HAP-1 (cell line): Measurements from ENCODE around the gene TBX4.
"Not testable (repeated sequence)": the region's sequence is repeated elsewhere in the genome, so short reads cannot be mapped to it uniquely, and the experiment has no call there.

Source experiments
- DNase-seq, 2 experiments: peaks; one replicate each; pipeline ENCODE4 v3.0.0-alpha.2; 2016 to 2020; ENCODE audit warnings: low spot score in 2 of 2
- H3K27me3 ChIP-seq: fragments of 250-450 bp; sonication (Bioruptor Pico); 2 replicates; pipeline ENCODE4 v1.5.1; 2020; ENCODE audit warnings: low read depth, mild to moderate bottlenecking, moderate library complexity
- H3K36me3 ChIP-seq: fragments of 250-450 bp; sonication (Bioruptor Pico); replicated peaks from 2 replicates; pipeline ENCODE4 v1.5.1; 2020; ENCODE audit warnings: mild to moderate bottlenecking
- H3K4me1 ChIP-seq: fragments of 250-450 bp; sonication (Bioruptor Pico); 2 replicates; pipeline ENCODE4 v1.5.1; 2020; ENCODE audit warnings: mild to moderate bottlenecking
- H3K4me3 ChIP-seq: fragments of 250-450 bp; sonication (Bioruptor Pico); 2 replicates; pipeline ENCODE4 v1.5.1; 2020; ENCODE audit warnings: mild to moderate bottlenecking, moderate library complexity
- H3K9me3 ChIP-seq: fragments of 250-450 bp; sonication (Bioruptor Pico); 2 replicates; pipeline ENCODE4 v1.5.1; 2020; ENCODE audit warnings: mild to moderate bottlenecking, moderate library complexity
- in situ Hi-C: fragments of 300-500 bp; cut with MboI; formaldehyde crosslinking; loops from 3 replicates; pipeline ENCODE4 v1.14.3; 2020; ENCODE audit warnings: low sequenced_read_pairs, inconsistent platforms, mixed read lengths

The TBX4 gene

GRCh38 chr17:61511480-61512182 is 59.4 kb downstream of the TBX4 start:
- no peaks in the 10 kb centered on the region for H3K4me1 ChIP-seq
- no peak overlapping the region for H3K4me3 ChIP-seq
- H3K36me3 ChIP-seq = no peaks in the 10 kb centered on the region
- no peak for DNase-seq
- H3K27me3 ChIP-seq = no peaks in the 10 kb centered on the region
- H3K9me3 ChIP-seq = no peaks in the 10 kb centered on the region
- in situ Hi-C loops = no loop called here

GRCh38 chr17:61514491-61514890 is 62.3 kb downstream of the TBX4 start:
- Histone ChIP-seq H3K9me3 (no peaks in the 10 kb centered on the region), H3K36me3 (no peaks in the 10 kb centered on the region), H3K4me1 (no peaks in the 10 kb centered on the region), H3K27me3 (no peaks in the 10 kb centered on the region; the same call in 1 of the 2 replicates), H3K4me3 (no peak overlapping the region)
- no peak for DNase-seq
- in situ Hi-C loops = no loop called here

- H3K4me1 ChIP-seq = no peaks in the 10 kb centered on the region
- in situ Hi-C loops = no loop called here
- H3K4me3 ChIP-seq = no peak overlapping the region
- H3K27me3 ChIP-seq = no peaks in the 10 kb centered on the region; the same call in 1 of the 2 replicates
- DNase-seq = no peak
- H3K36me3 ChIP-seq = no peaks in the 10 kb centered on the region
- no peaks in the 10 kb centered on the region for H3K9me3 ChIP-seq
These were observed 65.0 kb downstream of the TBX4 start for GRCh38 chr17:61517265-61517664.

- H3K4me1 ChIP-seq = no peaks in the 10 kb centered on the region
- H3K36me3 ChIP-seq = no peaks in the 10 kb centered on the region
- H3K27me3 ChIP-seq = no peaks in the 10 kb centered on the region; the same call in 1 of the 2 replicates
- H3K9me3 ChIP-seq = no peaks in the 10 kb centered on the region
- DNase-seq = no peak
- in situ Hi-C loops = no loop called here
- no peak overlapping the region for H3K4me3 ChIP-seq
These were observed 65.8 kb downstream of the TBX4 start for GRCh38 chr17:61517843-61518606.

GRCh38 chr17:61519139-61519538 is 66.9 kb downstream of the TBX4 start:
- no peaks in the 10 kb centered on the region; the same call in 1 of the 2 replicates for H3K27me3 ChIP-seq
- H3K4me1 ChIP-seq = no peaks in the 10 kb centered on the region
- no peaks in the 10 kb centered on the region for H3K9me3 ChIP-seq
- no peak overlapping the region for H3K4me3 ChIP-seq
- no peaks in the 10 kb centered on the region for H3K36me3 ChIP-seq
- in situ Hi-C loops = no loop called here
- DNase-seq = no peak

GRCh38 chr17:61519754-61520440 is 67.7 kb downstream of the TBX4 start:
- DNase-seq = no peak
- in situ Hi-C loops = no loop called here

GRCh38 chr17:61520897-61521296 is 68.7 kb downstream of the TBX4 start:
- Histone ChIP-seq H3K36me3 (no peaks in the 10 kb centered on the region), H3K9me3 (no peaks in the 10 kb centered on the region), H3K27me3 (no peaks in the 10 kb centered on the region; the same call in 1 of the 2 replicates), H3K4me1 (no peaks in the 10 kb centered on the region), H3K4me3 (no peak overlapping the region)
- in situ Hi-C loops = no loop called here
- no peak for DNase-seq

More at GRCh38 chr17:61519754-61520440, 67.7 kb downstream of the TBX4 start:
- Histone ChIP-seq H3K9me3 (no peaks in the 10 kb centered on the region), H3K4me3 (no peak overlapping the region), H3K4me1 (no peaks in the 10 kb centered on the region), H3K27me3 (no peaks in the 10 kb centered on the region; the same call in 1 of the 2 replicates), H3K36me3 (no peaks in the 10 kb centered on the region)

GRCh38 chr17:61522088-61522487 is 69.9 kb downstream of the TBX4 start:
- in situ Hi-C loops = no loop called here
- Histone ChIP-seq H3K4me3 (no peak overlapping the region), H3K27me3 (peaks cover 5% of the 10 kb centered on the region)

GRCh38 chr17:61524319-61524718 is 72.1 kb downstream of the TBX4 start:
- H3K4me3 ChIP-seq = no peak overlapping the region
- no peaks in the 10 kb centered on the region for H3K36me3 ChIP-seq
- H3K9me3 ChIP-seq = no peaks in the 10 kb centered on the region
- DNase-seq = no peak
- in situ Hi-C loops = no loop called here
- peaks cover 5% of the 10 kb centered on the region for H3K27me3 ChIP-seq
- no peaks in the 10 kb centered on the region for H3K4me1 ChIP-seq

More at GRCh38 chr17:61522088-61522487, 69.9 kb downstream of the TBX4 start:
- Histone ChIP-seq H3K9me3 (no peaks in the 10 kb centered on the region), H3K36me3 (no peaks in the 10 kb centered on the region), H3K4me1 (no peaks in the 10 kb centered on the region)
- DNase-seq = no peak

GRCh38 chr17:61527441-61527840 is 75.2 kb downstream of the TBX4 start:
- DNase-seq, H3K4me1 ChIP-seq, in situ Hi-C loops, H3K4me3 ChIP-seq, H3K9me3 ChIP-seq, H3K36me3 ChIP-seq, H3K27me3 ChIP-seq: not testable (repeated sequence)

GRCh38 chr17:61528171-61528570 is 75.9 kb downstream of the TBX4 start:
- in situ Hi-C loops = no loop called here
- Histone ChIP-seq H3K9me3 (no peaks in the 10 kb centered on the region), H3K4me3 (no peak overlapping the region), H3K27me3 (peaks cover 5% of the 10 kb centered on the region), H3K4me1 (peaks cover 3% of the 10 kb centered on the region; the same call in 1 of the 2 replicates), H3K36me3 (no peaks in the 10 kb centered on the region)
- DNase-seq = no peak

GRCh38 chr17:61531223-61531622 is 79.0 kb downstream of the TBX4 start:
- peaks cover 3% of the 10 kb centered on the region for H3K27me3 ChIP-seq
- H3K9me3 ChIP-seq = no peaks in the 10 kb centered on the region
- in situ Hi-C loops = no loop called here
- H3K4me3 ChIP-seq = no peak overlapping the region
- no peaks in the 10 kb centered on the region for H3K36me3 ChIP-seq
- peaks cover 5% of the 10 kb centered on the region; the same call in 1 of the 2 replicates for H3K4me1 ChIP-seq
- no peak for DNase-seq

GRCh38 chr17:61532826-61533225 is 80.6 kb downstream of the TBX4 start:
- no peaks in the 10 kb centered on the region; the same call in 1 of the 2 replicates for H3K27me3 ChIP-seq
- no peak overlapping the region for H3K4me3 ChIP-seq
- H3K9me3 ChIP-seq = no peaks in the 10 kb centered on the region
- peak in 1 of 2 experiments; percentile 7 for DNase-seq
- in situ Hi-C loops = no loop called here
- H3K36me3 ChIP-seq = no peaks in the 10 kb centered on the region
- H3K4me1 ChIP-seq = peaks cover 5% of the 10 kb centered on the region; the same call in 1 of the 2 replicates
